Hematopoietic multipotent progenitor cell treated with erythropoietin and hydrocortisone succinate and interleukin-3 and kit ligand, for 6 days (in vitro differentiated cells): Measurements from ENCODE around the gene TLX1.

Experiments
- DNase-seq: peaks from one replicate; pipeline ENCODE4 v3.0.0-alpha.2; 2015

TLX1 gene

GRCh38 chr10:101130984-101131961 is at the start of gene TLX1:
TSS of gene TLX1 (plus strand) at chr10:101131300. CDS start at chr10:101131542, 242 bp downstream.
- no peak for DNase-seq

- no peak for DNase-seq
These were observed 45.3 kb upstream of the TLX1 start for GRCh38 chr10:101085846-101086245.

GRCh38 chr10:101087376-101087775 is 43.7 kb upstream of the TLX1 start:
- no peak for DNase-seq

- DNase-seq: no peak
These were observed 43.1 kb upstream of the TLX1 start for GRCh38 chr10:101087965-101088364.

GRCh38 chr10:101089520-101090299 is 41.4 kb upstream of the TLX1 start:
- no peak for DNase-seq

DNA sequence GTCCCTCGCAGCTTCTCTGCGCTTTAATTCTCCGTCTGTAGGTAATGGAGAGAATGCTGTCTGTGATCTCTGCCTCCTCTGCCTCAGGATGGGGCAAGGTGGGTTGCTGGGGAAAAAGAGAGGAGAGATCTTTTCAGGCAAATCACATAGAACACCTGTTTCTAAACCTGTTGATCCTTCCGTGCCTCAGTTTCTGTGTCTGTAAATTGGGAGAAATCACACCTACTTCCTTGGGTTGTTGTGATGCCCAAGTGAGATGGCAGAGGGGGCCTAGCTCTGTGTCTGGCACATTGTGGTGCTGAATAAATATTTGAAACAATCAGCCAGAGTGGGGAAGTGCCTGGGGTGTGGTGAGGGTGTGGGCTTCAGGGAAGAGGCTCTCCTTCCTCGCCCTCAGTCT is 40.5 kb upstream of the TLX1 start:
- DNase-seq: no peak

- DNase-seq: no peak
These were observed 39.4 kb upstream of the TLX1 start for GRCh38 chr10:101091546-101092290.

DNA sequence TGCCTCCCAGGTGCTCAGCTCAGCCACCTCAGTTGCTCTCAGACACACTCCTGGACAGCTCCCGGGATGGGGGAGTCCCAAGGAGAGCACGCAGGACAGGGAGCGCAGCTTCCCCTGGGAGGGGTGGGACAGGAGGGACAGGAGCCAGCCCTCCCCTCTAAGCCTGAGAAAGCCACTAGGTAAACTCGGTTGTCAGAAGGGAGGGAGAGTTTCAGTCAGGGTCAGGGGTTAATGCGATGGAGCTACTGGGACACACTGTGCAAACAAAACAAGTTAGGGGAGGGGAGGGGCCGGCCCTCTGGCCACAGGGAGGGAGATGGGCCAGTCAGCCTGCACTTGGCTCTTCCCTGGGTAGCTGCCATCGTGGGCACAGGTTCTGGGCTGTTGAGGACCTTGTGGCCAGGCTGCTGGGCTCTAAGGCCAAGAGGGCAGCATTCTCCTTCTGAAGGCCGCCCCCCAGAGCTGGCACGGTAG is 38.2 kb upstream of the TLX1 start:
- no peak for DNase-seq

- no peak for DNase-seq
These were observed 36.8 kb upstream of the TLX1 start for GRCh38 chr10:101094121-101094879.

GRCh38 chr10:101095004-101095403 is 36.1 kb upstream of the TLX1 start:
- DNase-seq: no peak

- peak; percentile 83 for DNase-seq
These were observed 35.4 kb upstream of the TLX1 start for GRCh38 chr10:101095550-101096213.

DNA sequence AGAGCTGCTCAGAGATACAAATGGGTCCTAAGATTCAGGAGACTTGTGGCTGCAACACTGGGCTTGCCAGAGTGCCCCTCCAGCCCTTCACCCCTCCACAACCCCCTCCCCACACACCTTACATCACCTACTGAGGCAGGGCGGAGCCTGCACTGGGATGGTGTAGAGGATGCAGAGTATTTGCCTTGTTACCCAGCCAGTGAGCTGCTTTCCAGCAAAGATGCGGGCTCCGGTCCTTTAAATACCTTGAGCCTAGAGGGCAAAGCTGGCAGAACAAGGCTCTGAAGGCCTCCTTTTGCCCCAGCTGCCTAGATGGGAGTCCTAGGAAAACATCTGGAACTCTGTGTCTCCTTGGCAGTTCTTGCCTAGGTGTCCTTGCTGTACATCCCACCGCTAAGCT is 34.7 kb upstream of the TLX1 start:
- DNase-seq: no peak

DNA sequence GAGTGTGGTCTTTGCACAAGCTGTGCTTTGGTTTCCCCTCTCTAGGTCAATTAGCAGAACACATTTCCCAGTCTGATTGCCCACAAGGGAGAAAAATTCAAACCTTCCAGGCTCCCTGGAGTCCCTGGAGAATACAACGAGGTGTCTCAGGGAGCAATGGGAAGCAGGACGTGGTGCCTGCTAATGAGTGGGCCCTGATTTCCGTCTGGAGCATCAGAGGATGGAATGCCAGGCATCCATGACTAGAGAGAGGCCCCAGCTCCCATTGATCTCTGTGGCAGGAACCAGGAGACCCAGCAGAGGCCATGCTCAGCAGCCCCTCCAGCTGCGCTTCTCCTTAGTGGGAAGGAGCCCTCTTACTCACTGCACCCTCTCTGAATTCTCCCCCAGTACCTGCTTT is 33.2 kb upstream of the TLX1 start:
- DNase-seq: no peak

DNA sequence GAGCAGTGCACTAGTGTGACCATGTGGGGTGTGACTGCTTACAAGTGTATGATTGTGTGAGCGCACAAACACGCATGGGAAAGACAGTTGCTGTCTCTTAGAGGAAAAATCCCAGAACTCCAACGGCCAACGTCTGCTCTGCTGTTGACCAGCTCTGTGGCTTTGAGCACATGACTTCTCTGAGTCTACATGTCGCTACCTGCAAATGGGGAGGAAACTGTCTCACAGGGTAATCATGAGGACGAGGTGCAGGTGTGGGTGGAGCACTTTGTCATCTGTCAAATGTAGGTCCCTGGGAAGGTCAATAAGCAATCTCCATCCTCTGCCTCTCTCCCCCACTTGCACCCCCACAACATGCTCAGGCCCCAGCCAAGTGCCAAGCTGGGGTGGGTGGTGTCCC is 31.2 kb upstream of the TLX1 start:
- DNase-seq: no peak

DNA sequence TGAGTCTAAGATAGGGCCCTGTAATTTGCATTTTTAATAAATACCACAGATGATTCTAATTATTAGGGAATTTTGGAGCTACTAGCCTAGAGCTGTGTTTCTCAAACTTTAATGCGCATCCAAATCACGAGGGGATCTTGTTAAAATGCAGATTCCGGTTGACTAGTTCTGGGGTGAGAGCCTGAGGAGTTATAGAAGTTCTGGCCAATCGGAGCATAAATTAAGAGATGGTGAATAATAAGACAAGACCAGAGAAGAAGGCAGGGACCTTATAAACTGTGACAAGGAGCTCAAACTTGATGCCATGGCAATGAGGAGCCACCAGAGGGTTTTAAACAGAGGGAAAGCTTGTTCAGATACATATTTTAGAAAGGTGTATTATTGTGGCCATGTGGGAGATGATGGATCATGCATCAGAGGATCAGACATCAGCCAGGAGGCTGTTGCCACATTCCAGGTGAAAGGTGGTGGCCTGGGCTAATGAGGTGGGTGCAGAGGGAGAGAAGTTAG is 29.7 kb upstream of the TLX1 start:
- DNase-seq: no peak

DNA sequence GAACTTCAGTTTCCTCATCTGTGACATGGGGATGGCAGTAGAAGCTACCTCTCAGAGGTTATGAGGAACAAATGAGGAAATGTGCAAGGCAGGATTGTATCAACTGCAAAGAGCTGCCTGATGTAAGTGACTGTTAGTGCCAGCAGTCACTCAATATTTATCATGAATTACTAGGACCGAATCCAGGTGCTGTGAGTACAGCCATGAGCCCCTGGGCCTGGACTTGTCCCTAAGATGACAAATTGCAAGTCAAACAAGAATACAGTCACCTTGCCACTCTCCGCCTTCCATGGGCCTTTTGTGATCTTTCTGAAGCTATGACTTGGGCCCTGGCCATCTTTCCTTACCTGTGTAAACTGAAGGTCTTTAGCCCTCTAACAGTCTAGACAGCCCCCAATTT is 27.7 kb upstream of the TLX1 start:
- no peak for DNase-seq

DNA sequence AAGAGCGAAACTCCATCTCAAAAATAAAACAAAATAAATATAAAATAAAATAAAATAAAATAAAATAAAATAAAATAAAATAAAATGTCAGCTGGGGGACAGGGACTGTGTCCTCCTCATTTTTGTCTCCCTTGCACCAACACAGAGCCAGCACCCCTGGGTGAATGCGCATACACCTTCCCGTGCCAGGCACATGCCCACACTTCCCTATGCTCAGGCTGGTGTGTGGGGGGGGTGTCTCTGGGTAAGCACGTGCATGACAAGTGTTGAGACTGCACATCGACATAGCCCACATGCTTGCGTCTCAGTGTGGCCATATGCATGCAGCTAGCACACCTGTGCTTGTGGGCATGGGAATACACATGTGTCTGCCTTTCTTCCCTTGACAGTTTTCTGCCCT is 24.7 kb upstream of the TLX1 start:
- no peak for DNase-seq

DNA sequence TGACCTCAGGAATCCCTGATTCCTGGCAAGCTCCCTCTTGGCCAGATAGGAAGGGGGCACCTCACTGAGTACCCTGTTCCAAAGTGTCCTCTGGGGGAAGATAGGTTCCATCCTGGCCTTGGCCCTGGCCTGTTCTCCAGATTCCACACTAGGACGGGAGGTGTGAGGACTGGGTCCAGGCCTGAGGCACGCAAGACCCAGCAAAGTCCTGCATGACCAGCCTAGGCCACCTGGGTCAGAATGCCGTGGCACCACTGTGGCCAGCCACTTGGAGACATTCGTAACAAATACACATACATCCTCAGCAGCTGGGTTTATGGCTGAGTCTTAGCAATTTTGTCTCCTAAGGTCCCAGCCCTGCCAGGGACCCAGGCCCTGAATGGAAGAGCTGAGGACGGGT is 23.3 kb upstream of the TLX1 start:
- DNase-seq: no peak

GRCh38 chr10:101110856-101111523 is 20.1 kb upstream of the TLX1 start:
- no peak for DNase-seq

DNA sequence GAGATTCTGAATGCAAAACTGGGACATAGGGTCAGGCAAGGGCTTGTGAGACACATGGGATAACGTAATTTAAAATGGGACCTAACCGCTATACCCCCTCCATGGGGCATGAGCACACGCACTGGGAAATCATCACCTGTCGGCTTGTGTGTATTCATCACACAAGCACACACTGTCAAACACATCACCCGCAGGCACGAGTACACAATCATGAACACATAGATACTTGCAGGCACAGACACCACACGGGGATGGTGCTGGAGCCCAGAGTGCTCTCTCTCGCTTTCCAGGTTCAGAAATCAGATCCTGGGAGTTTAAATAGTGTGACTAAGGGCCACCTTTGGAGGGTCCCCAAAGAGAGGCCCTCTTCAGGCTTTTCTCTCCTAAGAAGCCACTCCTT is 19.6 kb upstream of the TLX1 start:
- DNase-seq: no peak
